DND-41 (cell line): ENCODE results near the gene NPY1R.

Experiments
- ATAC-seq: fragments of 200-7000 bp; cut with Tn5 transposase; 3 replicates; pipeline ENCODE4 v1.9.1; 2021; ENCODE audit warnings: low read depth; ENCODE audit not compliant: insufficient read depth
- DNase-seq: peaks from one replicate; pipeline ENCODE4 v3.0.0-alpha.2; 2020
- H2AFZ ChIP-seq: 2 replicates; pipeline ENCODE4 v1.6.0; 2012; ENCODE audit warnings: low read depth, low read length
- H3K27ac ChIP-seq: 2 replicates; pipeline ENCODE4 v1.5.1; 2012; ENCODE audit warnings: low read length, inconsistent platforms
- H3K27me3 ChIP-seq: fragments of 200-600 bp; sonication (generic); 2 replicates; pipeline ENCODE4 v1.6.0; 2012; ENCODE audit warnings: low read length, mild to moderate bottlenecking, inconsistent platforms; ENCODE audit not compliant: insufficient read depth, poor library complexity
- H3K36me3 ChIP-seq: 2 replicates; pipeline ENCODE4 v1.5.1; 2012; ENCODE audit warnings: low read length, inconsistent platforms; ENCODE audit not compliant: insufficient read depth
- H3K4me1 ChIP-seq: 2 replicates; pipeline ENCODE4 v1.5.1; 2012; ENCODE audit warnings: mild to moderate bottlenecking, low read length; ENCODE audit not compliant: insufficient read depth
- H3K4me2 ChIP-seq: 2 replicates; pipeline ENCODE4 v1.6.0; 2012; ENCODE audit warnings: mild to moderate bottlenecking, moderate library complexity, low read length, inconsistent platforms; ENCODE audit not compliant: insufficient read depth
- H3K4me3 ChIP-seq, 2 experiments: fragments of 200-600 bp in 1 of 2; shearing (Covaris generic) in 1 of 2; 2 replicates each; pipeline ENCODE4 v1.5.1; 2012 to 2016; ENCODE audit warnings: inconsistent platforms in 2 of 2, low read length in 2 of 2, mild to moderate bottlenecking in 2 of 2, low read depth in 1 of 2, moderate library complexity in 1 of 2
- H3K79me2 ChIP-seq: 2 replicates; pipeline ENCODE4 v1.6.0; 2012; ENCODE audit warnings: low read length, inconsistent platforms; ENCODE audit not compliant: insufficient read depth
- H3K9ac ChIP-seq: 2 replicates; pipeline ENCODE4 v1.6.0; 2012; ENCODE audit warnings: low read depth, mild to moderate bottlenecking, inconsistent platforms, low read length, moderate library complexity
- H3K9me3 ChIP-seq: 2 replicates; pipeline ENCODE4 v1.5.1; 2012; ENCODE audit warnings: low read length, moderate library complexity, mild to moderate bottlenecking, inconsistent platforms; ENCODE audit not compliant: insufficient read depth, severe bottlenecking
- H4K20me1 ChIP-seq: 2 replicates; pipeline ENCODE4 v1.6.0; 2012; ENCODE audit warnings: low read length; ENCODE audit not compliant: insufficient read depth
- CTCF ChIP-seq: IDR thresholded peaks from 2 replicates; pipeline ENCODE4 v1.5.1; 2012; ENCODE audit warnings: borderline replicate concordance, low read length, moderate library complexity, mild to moderate bottlenecking; ENCODE audit not compliant: poor library complexity, severe bottlenecking; ENCODE audit errors: extremely low read depth
- EZH2 ChIP-seq: IDR thresholded peaks from 3 replicates; pipeline ENCODE4 v1.6.1; 2012; ENCODE audit warnings: borderline replicate concordance, low read depth, mild to moderate bottlenecking, moderate library complexity, low read length, inconsistent platforms; ENCODE audit not compliant: severe bottlenecking

Gene NPY1R

GRCh38 chr4:163317110-163317509 lies 15.3 kb downstream of the NPY1R start:
- TF ChIP-seq EZH2 (no peak), CTCF (no peak)
- no peak overlapping the region for H3K27ac ChIP-seq
- no peaks in the 10 kb centered on the region for H3K4me1 ChIP-seq
- H3K4me3 ChIP-seq: no peak overlapping the region
- no peaks in the 10 kb centered on the region for H4K20me1 ChIP-seq
- H3K36me3 ChIP-seq: no peaks in the 10 kb centered on the region
- H3K9ac ChIP-seq: no peak overlapping the region
- ATAC-seq (no peak), DNase-seq (no peak)
- H2AFZ ChIP-seq: no peak overlapping the region
- peaks cover 2% of the 10 kb centered on the region for H3K9me3 ChIP-seq
- H3K27me3 ChIP-seq: no peaks in the 10 kb centered on the region
- no peak overlapping the region for H3K4me2 ChIP-seq
- no peaks in the 10 kb centered on the region for H3K79me2 ChIP-seq

GRCh38 chr4:163309466-163309865 lies 22.9 kb downstream of the NPY1R start:
- Histone ChIP-seq H3K36me3 (no peaks in the 10 kb centered on the region), H4K20me1 (no peaks in the 10 kb centered on the region), H2AFZ (no peak overlapping the region), H3K79me2 (no peaks in the 10 kb centered on the region), H3K4me1 (no peaks in the 10 kb centered on the region), H3K27me3 (no peaks in the 10 kb centered on the region), H3K27ac (no peak overlapping the region), H3K4me3 (no peak overlapping the region), H3K9me3 (no peaks in the 10 kb centered on the region), H3K9ac (no peak overlapping the region), H3K4me2 (no peak overlapping the region)
- TF ChIP-seq CTCF (no peak), EZH2 (no peak)
- ATAC-seq: no peak
- DNase-seq: no peak

- no peak overlapping the region for H2AFZ ChIP-seq
- H3K36me3 ChIP-seq: no peaks in the 10 kb centered on the region
- H3K27me3 ChIP-seq: no peaks in the 10 kb centered on the region
- no peak for ATAC-seq
- H3K4me3 ChIP-seq: no peak overlapping the region
- H3K9ac ChIP-seq: no peak overlapping the region
- no peaks in the 10 kb centered on the region for H3K9me3 ChIP-seq
- no peak overlapping the region for H3K27ac ChIP-seq
- H3K4me1 ChIP-seq: no peaks in the 10 kb centered on the region
- TF ChIP-seq EZH2: no peak
- TF ChIP-seq CTCF: no peak
- no peaks in the 10 kb centered on the region for H4K20me1 ChIP-seq
- no peak overlapping the region for H3K4me2 ChIP-seq
- no peak for DNase-seq
- H3K79me2 ChIP-seq: no peaks in the 10 kb centered on the region
These were observed 29.3 kb downstream of the NPY1R start for GRCh38 chr4:163303069-163303468.

- ATAC-seq (no peak), DNase-seq (no peak)
- H3K9ac ChIP-seq: no peak overlapping the region
- no peaks in the 10 kb centered on the region for H3K27me3 ChIP-seq
- H3K9me3 ChIP-seq: no peaks in the 10 kb centered on the region
- H2AFZ ChIP-seq: no peak overlapping the region
- no peak overlapping the region for H3K27ac ChIP-seq
- no peak overlapping the region for H3K4me2 ChIP-seq
- H4K20me1 ChIP-seq: no peaks in the 10 kb centered on the region
- H3K4me1 ChIP-seq: no peaks in the 10 kb centered on the region
- H3K79me2 ChIP-seq: no peaks in the 10 kb centered on the region
- H3K4me3 ChIP-seq: no peak overlapping the region
- no peaks in the 10 kb centered on the region for H3K36me3 ChIP-seq
- TF ChIP-seq EZH2 (no peak), CTCF (no peak)
These were observed 32.0 kb downstream of the NPY1R start for GRCh38 chr4:163300445-163300844.
